ENCODE results near the gene BCAP31. TPM values are rescaled to one million over a fixed set of nuclear protein-coding genes. Genes with fewer than 3 reads are reported as not detected.

The BCAP31 gene
- total RNA-seq, 2 donors from 2014 or later: 192 to 206 TPM

GRCh38 chrX:153766098-153766817 is 42.1 kb upstream of the BCAP31 start:
- Histone ChIP-seq H3K4me1 (ENCODE audit: control insufficient read depth, insufficient read depth, low read length) (no peaks in the 10 kb centered on the region), H3K27ac (ENCODE audit: low read depth, low read length) (peak overlapping the region; percentile 17), H3K4me3 (ENCODE audit: low read length) (no peak overlapping the region), H3K9me3 (ENCODE audit: control insufficient read depth, low read length) (no peaks in the 10 kb centered on the region), H3K9ac (ENCODE audit: extremely low read depth, low read length, poor library complexity, severe bottlenecking) (no peak overlapping the region), H3K36me3 (ENCODE audit: control insufficient read depth, insufficient read depth, low read length) (no peaks in the 10 kb centered on the region), H3K27me3 (ENCODE audit: control insufficient read depth, insufficient read depth, low read length, poor library complexity, severe bottlenecking) (no peaks in the 10 kb centered on the region)
- H3K27me3 Mint-ChIP-seq (ENCODE audit: insufficient read depth): peaks cover 5% of the 10 kb centered on the region
- TF ChIP-seq CTCF (conservative IDR thresholded peaks at IDR 0.05): no peak
- H3K27ac Mint-ChIP-seq: no peak overlapping the region
- DNase-seq: peak; percentile 65
- no peaks in the 10 kb centered on the region for H3K4me1 Mint-ChIP-seq
- H3K4me3 Mint-ChIP-seq: no peak overlapping the region
- no peaks in the 10 kb centered on the region for H3K36me3 Mint-ChIP-seq (ENCODE audit: low read depth)
- H3K9me3 Mint-ChIP-seq: peaks cover 48% of the 10 kb centered on the region
- 48% methylated on average over 4 to 19 of the region's 21 CpGs for WGBS, 2 experiments (ENCODE audit: insufficient coverage in 1 of 2, insufficient read length in 1 of 2)

GRCh38 chrX:153765138-153766079 is 41.2 kb upstream of the BCAP31 start:
- DNase-seq: peak; percentile 47
- no peak overlapping the region for H3K9ac ChIP-seq (ENCODE audit: extremely low read depth, low read length, poor library complexity, severe bottlenecking)
- H3K27ac ChIP-seq (ENCODE audit: low read depth, low read length): no peak overlapping the region

More at GRCh38 chrX:153765138-153766079, 41.2 kb upstream of the BCAP31 start:
- Mint-ChIP-seq H3K9me3 (peaks cover 52% of the 10 kb centered on the region), H3K4me3 (no peak overlapping the region), H3K4me1 (no peaks in the 10 kb centered on the region), H3K27ac (no peak overlapping the region), H3K36me3 (ENCODE audit: low read depth) (no peaks in the 10 kb centered on the region), H3K27me3 (ENCODE audit: insufficient read depth) (peaks cover 5% of the 10 kb centered on the region)
- Histone ChIP-seq H3K4me3 (ENCODE audit: low read length) (no peak overlapping the region), H3K4me1 (ENCODE audit: control insufficient read depth, insufficient read depth, low read length) (no peaks in the 10 kb centered on the region), H3K9me3 (ENCODE audit: control insufficient read depth, low read length) (no peaks in the 10 kb centered on the region), H3K36me3 (ENCODE audit: control insufficient read depth, insufficient read depth, low read length) (no peaks in the 10 kb centered on the region), H3K27me3 (ENCODE audit: control insufficient read depth, insufficient read depth, low read length, poor library complexity, severe bottlenecking) (no peaks in the 10 kb centered on the region)
- no peak for TF ChIP-seq CTCF (conservative IDR thresholded peaks at IDR 0.05)
- 89% methylated on average over 24 of the region's 27 CpGs; no CpG with 5 or more reads in 1 of the 2 experiments for WGBS, 2 experiments (ENCODE audit: insufficient coverage in 1 of 2, insufficient read length in 1 of 2)
